HFF-Myc (cell line): ENCODE results near the gene FCHSD2.

Experiments
- DNase-seq: peaks from one replicate; pipeline ENCODE4 v3.0.0-alpha.2; 2011; ENCODE audit warnings: low read depth; ENCODE audit errors: extremely low read depth
- H3K4me3 ChIP-seq: replicated peaks from 2 replicates; pipeline ENCODE4 v1.5.1; 2011; ENCODE audit warnings: low read depth, mild to moderate bottlenecking, control low read depth, low read length
- CTCF ChIP-seq: IDR thresholded peaks from 2 replicates; pipeline ENCODE4 v1.5.1; 2012; ENCODE audit warnings: mild to moderate bottlenecking, low read depth, low read length, control low read depth; ENCODE audit errors: missing control alignments

The FCHSD2 gene

GRCh38 chr11:72850832-72851231, 291.3 kb downstream of the FCHSD2 start:
- no peak overlapping the region for H3K4me3 ChIP-seq
- DNase-seq = no peak
- no peak for TF ChIP-seq CTCF

- DNase-seq = no peak
Measured at GRCh38 chr11:72848846-72849466, 293.2 kb downstream of the FCHSD2 start.

GRCh38 chr11:72844356-72844755, 297.8 kb downstream of the FCHSD2 start:
- peak; percentile 49 for DNase-seq
- no peak overlapping the region for H3K4me3 ChIP-seq

More at GRCh38 chr11:72848846-72849466, 293.2 kb downstream of the FCHSD2 start:
- no peak overlapping the region for H3K4me3 ChIP-seq
- TF ChIP-seq CTCF = peak; percentile 69

GRCh38 chr11:72842653-72843330, 299.3 kb downstream of the FCHSD2 start:
- DNase-seq = no peak
- no peak overlapping the region for H3K4me3 ChIP-seq
- TF ChIP-seq CTCF = no peak

More at GRCh38 chr11:72844356-72844755, 297.8 kb downstream of the FCHSD2 start:
- no peak for TF ChIP-seq CTCF

GRCh38 chr11:72842126-72842525, 300.0 kb downstream of the FCHSD2 start:
- TF ChIP-seq CTCF = no peak
- no peak overlapping the region for H3K4me3 ChIP-seq
- no peak for DNase-seq

- DNase-seq = no peak
- no peak overlapping the region for H3K4me3 ChIP-seq
- no peak for TF ChIP-seq CTCF
Measured at GRCh38 chr11:72841397-72841796, 300.7 kb downstream of the FCHSD2 start.

GRCh38 chr11:72840780-72841179, 301.3 kb downstream of the FCHSD2 start:
- TF ChIP-seq CTCF = no peak
- H3K4me3 ChIP-seq = no peak overlapping the region
- DNase-seq = no peak
